Astrocyte (in vitro differentiated cells and primary cell): ENCODE data around the gene HSPB1. TPM values are rescaled to one million over a fixed set of nuclear protein-coding genes. Genes with fewer than 3 reads are reported as not detected.

Source experiments
- DNase-seq: peaks from one replicate; pipeline ENCODE4 v3.0.0-alpha.2; 2010; ENCODE audit warnings: low read depth
- FAIRE-seq: peaks from 2 replicates; lab custom pipeline; 2011; peaks lifted over from hg19 to GRCh38; lab: Jason Lieb, UNC
- H2AFZ ChIP-seq: 2 replicates; pipeline ENCODE4 v1.6.0; 2012; ENCODE audit warnings: low read depth, low read length, inconsistent platforms
- H3K27ac ChIP-seq: 2 replicates; pipeline ENCODE4 v1.5.1; 2011; ENCODE audit warnings: low read depth, low read length, inconsistent platforms
- H3K27me3 ChIP-seq: 2 replicates; pipeline ENCODE4 v1.6.0; 2011; ENCODE audit warnings: low read length, inconsistent platforms; ENCODE audit not compliant: insufficient read depth
- H3K36me3 ChIP-seq: 2 replicates; pipeline ENCODE4 v1.5.1; 2011; ENCODE audit warnings: low read length, inconsistent platforms; ENCODE audit not compliant: insufficient read depth
- H3K4me1 ChIP-seq: 2 replicates; pipeline ENCODE4 v1.5.1; 2011; ENCODE audit warnings: low read length, inconsistent platforms; ENCODE audit not compliant: insufficient read depth
- H3K4me2 ChIP-seq: 2 replicates; pipeline ENCODE4 v1.6.0; 2012; ENCODE audit warnings: low read length, inconsistent platforms
- H3K4me3 ChIP-seq: 2 replicates; pipeline ENCODE4 v1.5.1; 2011; ENCODE audit warnings: low read depth, mild to moderate bottlenecking, low read length, inconsistent platforms; ENCODE audit not compliant: insufficient read depth
- H3K79me2 ChIP-seq: 2 replicates; pipeline ENCODE4 v1.6.0; 2012; ENCODE audit warnings: mild to moderate bottlenecking, low read length, inconsistent platforms; ENCODE audit not compliant: insufficient read depth
- H3K9ac ChIP-seq: 2 replicates; pipeline ENCODE4 v1.6.0; 2012; ENCODE audit warnings: mild to moderate bottlenecking, low read length, inconsistent platforms
- H3K9me3 ChIP-seq: 2 replicates; pipeline ENCODE4 v1.5.1; 2012; ENCODE audit warnings: low read depth, mild to moderate bottlenecking, low read length, inconsistent platforms; ENCODE audit not compliant: insufficient read depth
- H4K20me1 ChIP-seq: 2 replicates; pipeline ENCODE4 v1.6.0; 2012; ENCODE audit warnings: low read length, inconsistent platforms; ENCODE audit not compliant: insufficient read depth
- H3K27ac Mint-ChIP-seq: one replicate; pipeline ENCODE4 v1.8.0; 2021; ENCODE audit warnings: mild to moderate bottlenecking, mixed read lengths; ENCODE audit not compliant: unreplicated experiment
- H3K27me3 Mint-ChIP-seq: one replicate; pipeline ENCODE4 v1.8.0; 2021; ENCODE audit warnings: low read depth, mixed read lengths; ENCODE audit not compliant: unreplicated experiment
- H3K36me3 Mint-ChIP-seq: one replicate; pipeline ENCODE4 v1.8.0; 2021; ENCODE audit warnings: low read depth, mixed read lengths; ENCODE audit not compliant: unreplicated experiment
- H3K4me1 Mint-ChIP-seq: one replicate; pipeline ENCODE4 v1.8.0; 2021; ENCODE audit warnings: low read depth, mixed read lengths; ENCODE audit not compliant: unreplicated experiment
- H3K4me3 Mint-ChIP-seq: one replicate; pipeline ENCODE4 v1.8.0; 2021; ENCODE audit warnings: mild to moderate bottlenecking, moderate library complexity, mixed read lengths; ENCODE audit not compliant: unreplicated experiment
- H3K9me3 Mint-ChIP-seq: one replicate; pipeline ENCODE4 v1.8.0; 2021; ENCODE audit warnings: mild to moderate bottlenecking, mixed read lengths; ENCODE audit not compliant: unreplicated experiment
- EZH2 ChIP-seq: IDR thresholded peaks from 2 replicates; pipeline ENCODE4 v1.6.1; 2012; ENCODE audit warnings: mild to moderate bottlenecking, low read length, inconsistent platforms; ENCODE audit not compliant: insufficient read depth
- total RNA-seq: library from RNA; stranded (reverse); gene quantifications from 2 replicates; pipeline ENCODE4 v1.2.1, GENCODE V29; 2021
- TF ChIP-seq, protein P1 (sequence below): IDR thresholded peaks from 2 replicates; pipeline ENCODE4 v1.5.1; 2011; ENCODE audit warnings: low read depth, mild to moderate bottlenecking, inconsistent platforms, low read length, moderate library complexity; ENCODE audit not compliant: insufficient read depth

HSPB1 gene
- total RNA-seq, 1 donor from 2014 or later: 933 TPM

DNA sequence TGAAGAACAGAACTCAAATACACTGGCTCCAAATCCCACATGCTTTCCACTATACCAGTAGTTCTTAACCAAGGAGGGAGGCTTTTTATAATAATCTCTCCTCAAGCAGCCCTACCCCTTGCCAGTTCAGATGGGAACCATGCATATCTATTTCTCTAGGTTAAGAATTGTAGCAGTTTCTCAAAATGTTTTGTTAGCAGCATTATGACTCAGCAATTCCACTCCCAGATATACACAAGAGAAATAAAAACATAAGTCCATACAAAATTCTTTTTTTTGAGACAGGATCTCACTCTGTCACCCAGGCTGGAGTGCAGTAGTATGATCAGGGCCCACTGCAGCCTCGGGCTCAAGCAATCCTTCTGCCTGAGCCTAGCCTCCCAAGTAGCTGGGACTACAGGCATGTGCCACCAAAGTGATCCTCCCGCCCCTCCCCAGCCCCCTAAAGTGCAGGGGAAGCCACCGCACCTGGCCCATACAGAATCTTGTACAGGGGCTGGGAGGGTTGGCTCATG, 38.2 kb downstream of the HSPB1 start:
- H3K36me3 Mint-ChIP-seq: peaks cover 40% of the 10 kb centered on the region
- H3K36me3 ChIP-seq: peaks cover 35% of the 10 kb centered on the region

DNA sequence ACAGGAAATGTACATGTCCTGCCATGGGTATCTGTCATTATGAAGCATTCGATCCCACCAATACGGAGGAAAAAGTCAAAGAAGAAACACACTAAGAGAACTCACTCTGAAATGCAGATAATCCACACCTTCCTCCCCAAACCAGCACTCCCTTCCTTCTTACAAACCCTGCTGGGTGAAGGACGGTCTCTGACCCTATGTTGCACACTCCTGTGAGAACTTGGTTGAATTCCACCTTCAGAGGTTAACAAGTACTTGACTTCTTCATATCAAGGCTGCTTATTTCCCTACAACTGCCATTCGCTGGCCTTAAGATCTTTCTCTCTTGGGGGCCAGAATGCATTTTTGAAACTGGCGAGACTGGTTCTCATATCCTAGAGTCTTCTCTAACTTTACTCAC, 39.7 kb downstream of the HSPB1 start:
- Histone ChIP-seq H3K27ac (no peak overlapping the region), H3K27me3 (no peaks in the 10 kb centered on the region), H3K4me1 (peaks cover 41% of the 10 kb centered on the region), H3K9ac (no peak overlapping the region), H3K4me2 (no peak overlapping the region), H3K4me3 (no peak overlapping the region), H2AFZ (no peak overlapping the region), H3K36me3 (peaks cover 47% of the 10 kb centered on the region), H4K20me1 (peaks cover 97% of the 10 kb centered on the region), H3K9me3 (no peaks in the 10 kb centered on the region), H3K79me2 (peaks cover 100% of the 10 kb centered on the region)
- no peaks in the 10 kb centered on the region for H3K9me3 Mint-ChIP-seq
- no peak overlapping the region for H3K27ac Mint-ChIP-seq
- FAIRE-seq (no peak), DNase-seq (no peak)
- H3K27me3 Mint-ChIP-seq: no peaks in the 10 kb centered on the region
- TF ChIP-seq, protein P1, sequence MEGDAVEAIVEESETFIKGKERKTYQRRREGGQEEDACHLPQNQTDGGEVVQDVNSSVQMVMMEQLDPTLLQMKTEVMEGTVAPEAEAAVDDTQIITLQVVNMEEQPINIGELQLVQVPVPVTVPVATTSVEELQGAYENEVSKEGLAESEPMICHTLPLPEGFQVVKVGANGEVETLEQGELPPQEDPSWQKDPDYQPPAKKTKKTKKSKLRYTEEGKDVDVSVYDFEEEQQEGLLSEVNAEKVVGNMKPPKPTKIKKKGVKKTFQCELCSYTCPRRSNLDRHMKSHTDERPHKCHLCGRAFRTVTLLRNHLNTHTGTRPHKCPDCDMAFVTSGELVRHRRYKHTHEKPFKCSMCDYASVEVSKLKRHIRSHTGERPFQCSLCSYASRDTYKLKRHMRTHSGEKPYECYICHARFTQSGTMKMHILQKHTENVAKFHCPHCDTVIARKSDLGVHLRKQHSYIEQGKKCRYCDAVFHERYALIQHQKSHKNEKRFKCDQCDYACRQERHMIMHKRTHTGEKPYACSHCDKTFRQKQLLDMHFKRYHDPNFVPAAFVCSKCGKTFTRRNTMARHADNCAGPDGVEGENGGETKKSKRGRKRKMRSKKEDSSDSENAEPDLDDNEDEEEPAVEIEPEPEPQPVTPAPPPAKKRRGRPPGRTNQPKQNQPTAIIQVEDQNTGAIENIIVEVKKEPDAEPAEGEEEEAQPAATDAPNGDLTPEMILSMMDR: no peak
- no peak for TF ChIP-seq EZH2
- H3K4me1 Mint-ChIP-seq: peaks cover 58% of the 10 kb centered on the region
- H3K36me3 Mint-ChIP-seq: peaks cover 48% of the 10 kb centered on the region
- no peak overlapping the region for H3K4me3 Mint-ChIP-seq

More for the DNA sequence above, 38.2 kb downstream of the HSPB1 start:
- Mint-ChIP-seq H3K4me3 (no peak overlapping the region), H3K27ac (no peak overlapping the region), H3K4me1 (peaks cover 54% of the 10 kb centered on the region), H3K9me3 (no peaks in the 10 kb centered on the region), H3K27me3 (no peaks in the 10 kb centered on the region)
- Histone ChIP-seq H2AFZ (no peak overlapping the region), H3K4me3 (no peak overlapping the region), H3K4me1 (peaks cover 32% of the 10 kb centered on the region), H3K9me3 (no peaks in the 10 kb centered on the region), H4K20me1 (peaks cover 98% of the 10 kb centered on the region), H3K27ac (peak overlapping the region; percentile 43), H3K9ac (no peak overlapping the region), H3K4me2 (peak overlapping the region; percentile 6), H3K79me2 (peaks cover 100% of the 10 kb centered on the region), H3K27me3 (no peaks in the 10 kb centered on the region)
- FAIRE-seq: no peak
- TF ChIP-seq EZH2: no peak
- TF ChIP-seq, protein P1: no peak
- peak; percentile 78 for DNase-seq

DNA sequence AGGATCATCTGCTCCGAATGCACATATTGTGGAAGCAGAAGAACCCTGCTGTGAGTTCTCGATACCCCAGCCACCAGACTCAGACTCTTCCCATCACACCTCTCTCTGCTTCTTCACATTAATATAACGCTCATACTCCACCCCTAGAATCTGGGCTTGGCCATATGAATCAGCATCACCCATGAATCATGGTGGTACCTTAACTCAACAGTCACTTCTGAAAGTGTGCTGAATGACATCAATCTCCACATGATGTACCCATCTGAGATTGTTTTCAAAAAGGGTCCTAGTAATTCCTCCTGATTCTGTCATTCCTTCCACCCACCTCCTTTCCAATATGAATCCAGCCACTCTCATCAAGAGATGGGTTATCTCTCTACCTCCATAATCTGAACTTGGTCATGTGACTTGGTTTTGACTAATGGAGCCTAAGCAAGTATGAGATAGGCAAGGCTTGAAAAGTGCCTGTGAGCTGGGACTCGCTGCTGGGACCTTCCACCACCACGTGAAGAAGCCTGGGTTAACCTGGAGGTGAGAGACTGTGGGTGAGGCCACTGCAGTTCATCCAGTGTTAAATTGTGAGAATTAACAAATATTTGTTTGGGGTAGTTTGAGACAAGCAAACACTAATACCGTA, 40.9 kb downstream of the HSPB1 start:
- H3K36me3 ChIP-seq: peaks cover 54% of the 10 kb centered on the region
- H3K9me3 ChIP-seq: no peaks in the 10 kb centered on the region
- FAIRE-seq (no peak), DNase-seq (no peak)
- no peak overlapping the region for H3K9ac ChIP-seq
- Mint-ChIP-seq H3K4me1 (peaks cover 59% of the 10 kb centered on the region), H3K36me3 (peaks cover 48% of the 10 kb centered on the region), H3K27me3 (no peaks in the 10 kb centered on the region), H3K27ac (no peak overlapping the region), H3K9me3 (no peaks in the 10 kb centered on the region), H3K4me3 (no peak overlapping the region)
- H3K4me2 ChIP-seq: peak overlapping the region; percentile 24
- H3K27me3 ChIP-seq: no peaks in the 10 kb centered on the region
- H3K4me3 ChIP-seq: no peak overlapping the region
- H3K4me1 ChIP-seq: peaks cover 33% of the 10 kb centered on the region
- no peak overlapping the region for H2AFZ ChIP-seq
- TF ChIP-seq, protein P1: no peak
- no peak for TF ChIP-seq EZH2
- H4K20me1 ChIP-seq: peaks cover 97% of the 10 kb centered on the region
- peaks cover 100% of the 10 kb centered on the region for H3K79me2 ChIP-seq
- peak overlapping the region; percentile 34 for H3K27ac ChIP-seq
